ENCODE results near the gene IRX2.

Gene IRX2

DNA sequence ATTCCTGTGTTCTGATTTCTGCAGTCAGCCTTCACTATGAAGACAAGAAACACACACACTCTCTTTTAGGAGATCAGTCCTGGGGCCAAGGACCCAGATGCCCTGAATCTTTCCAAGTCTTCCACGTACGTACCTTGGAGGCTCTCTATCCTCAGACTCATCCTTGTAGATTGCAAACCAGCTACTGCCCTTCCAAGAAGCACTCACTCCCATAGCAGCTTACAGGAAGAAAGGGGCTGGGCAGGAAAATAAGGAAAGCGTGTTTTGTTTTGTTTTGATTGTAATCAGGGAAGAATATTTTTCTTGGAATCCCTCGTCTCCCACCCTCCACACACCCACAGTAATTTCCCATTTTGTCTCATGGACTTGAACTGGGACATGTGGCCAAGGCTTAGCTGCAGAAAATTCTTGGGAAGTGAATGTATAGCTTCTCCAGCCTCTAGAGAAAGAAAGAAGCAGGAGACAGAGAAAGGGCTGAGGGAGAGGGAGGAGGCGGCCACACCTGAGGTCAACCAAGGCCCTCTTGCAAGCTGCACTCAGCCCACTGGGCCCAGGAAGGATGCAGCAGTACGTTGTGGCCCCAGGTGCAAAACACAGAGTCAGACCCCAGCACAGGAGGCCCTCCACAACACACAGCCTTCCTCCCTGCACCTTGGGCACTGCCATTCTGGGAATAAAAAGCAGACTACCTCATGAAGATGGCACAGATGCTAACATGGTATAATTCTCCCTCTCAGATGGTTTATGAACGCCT lies 29.9 kb downstream of the IRX2 start:
- DNase-seq (ENCODE audit: low read depth in 2 of 3, low spot score in 2 of 3), result no peak

GRCh38 chr5:2719332-2719731 lies 32.1 kb downstream of the IRX2 start:
- DNase-seq (ENCODE audit: low read depth in 2 of 3, low spot score in 2 of 3), result no peak

DNA sequence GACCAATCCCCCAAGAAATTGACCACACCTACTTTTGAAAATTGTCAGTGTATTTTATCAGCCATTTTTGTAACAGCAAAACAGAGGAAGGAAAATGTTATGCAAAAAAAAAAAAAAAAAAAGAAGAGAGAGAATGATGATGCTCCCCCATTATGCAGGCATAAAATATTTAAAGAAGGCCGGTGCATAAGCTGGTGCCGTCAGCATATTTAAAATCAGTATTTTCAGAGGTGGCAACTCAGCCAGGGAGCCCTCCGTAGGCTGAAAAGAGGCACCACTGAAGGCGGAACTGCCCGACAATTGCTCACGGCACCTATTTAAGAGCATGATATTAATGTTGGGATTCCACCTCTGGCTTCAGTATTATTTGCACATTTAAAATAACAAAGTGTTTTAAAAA lies 33.4 kb downstream of the IRX2 start:
- DNase-seq (ENCODE audit: low read depth in 2 of 3, low spot score in 2 of 3), result no peak

- DNase-seq (ENCODE audit: low read depth in 2 of 3, low spot score in 2 of 3), result no peak
Measured at GRCh38 chr5:2715856-2716255, 35.6 kb downstream of the IRX2 start.

DNA sequence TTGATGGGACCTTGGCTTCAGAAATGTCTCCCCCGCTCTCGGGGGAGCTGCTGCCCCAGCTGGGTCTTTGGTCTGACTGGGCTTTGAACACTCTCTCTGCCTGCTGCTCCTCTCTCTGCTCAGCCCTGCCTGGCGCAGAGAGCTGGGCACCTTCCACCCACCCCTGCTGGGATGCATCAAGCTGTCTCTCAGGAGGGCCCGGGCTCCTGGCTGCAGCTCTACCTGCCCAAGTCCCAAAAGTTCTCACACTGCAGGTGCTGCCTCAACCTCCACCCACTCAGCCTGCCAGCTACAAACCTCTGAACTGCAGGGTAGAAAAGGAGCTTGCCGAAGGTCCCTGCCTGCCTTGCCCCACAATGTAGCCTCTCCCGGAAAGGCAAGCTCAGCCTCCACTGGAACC lies 36.7 kb downstream of the IRX2 start:
- DNase-seq (ENCODE audit: low read depth in 2 of 3, low spot score in 2 of 3), result no peak

DNA sequence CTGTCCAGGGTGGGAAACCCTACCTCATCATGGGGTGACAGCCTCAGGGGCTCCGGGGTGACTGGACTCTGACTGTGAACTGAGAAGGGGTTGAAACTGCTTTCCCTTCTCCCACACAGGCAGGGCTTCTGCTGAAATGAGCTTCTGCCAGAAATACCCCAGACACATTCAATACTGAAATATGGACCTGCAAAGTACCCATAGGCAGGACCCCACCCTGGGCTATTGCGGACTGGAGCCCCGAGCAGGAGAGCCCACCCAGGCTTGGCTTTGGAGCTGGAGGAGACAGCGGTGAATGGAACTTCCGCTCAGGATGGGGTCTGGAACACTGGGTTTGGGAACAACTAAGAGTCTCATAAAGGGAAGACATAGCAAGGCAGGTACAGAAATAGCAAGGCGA lies 37.5 kb downstream of the IRX2 start:
- DNase-seq (ENCODE audit: low read depth in 2 of 3, low spot score in 2 of 3), result no peak

DNA sequence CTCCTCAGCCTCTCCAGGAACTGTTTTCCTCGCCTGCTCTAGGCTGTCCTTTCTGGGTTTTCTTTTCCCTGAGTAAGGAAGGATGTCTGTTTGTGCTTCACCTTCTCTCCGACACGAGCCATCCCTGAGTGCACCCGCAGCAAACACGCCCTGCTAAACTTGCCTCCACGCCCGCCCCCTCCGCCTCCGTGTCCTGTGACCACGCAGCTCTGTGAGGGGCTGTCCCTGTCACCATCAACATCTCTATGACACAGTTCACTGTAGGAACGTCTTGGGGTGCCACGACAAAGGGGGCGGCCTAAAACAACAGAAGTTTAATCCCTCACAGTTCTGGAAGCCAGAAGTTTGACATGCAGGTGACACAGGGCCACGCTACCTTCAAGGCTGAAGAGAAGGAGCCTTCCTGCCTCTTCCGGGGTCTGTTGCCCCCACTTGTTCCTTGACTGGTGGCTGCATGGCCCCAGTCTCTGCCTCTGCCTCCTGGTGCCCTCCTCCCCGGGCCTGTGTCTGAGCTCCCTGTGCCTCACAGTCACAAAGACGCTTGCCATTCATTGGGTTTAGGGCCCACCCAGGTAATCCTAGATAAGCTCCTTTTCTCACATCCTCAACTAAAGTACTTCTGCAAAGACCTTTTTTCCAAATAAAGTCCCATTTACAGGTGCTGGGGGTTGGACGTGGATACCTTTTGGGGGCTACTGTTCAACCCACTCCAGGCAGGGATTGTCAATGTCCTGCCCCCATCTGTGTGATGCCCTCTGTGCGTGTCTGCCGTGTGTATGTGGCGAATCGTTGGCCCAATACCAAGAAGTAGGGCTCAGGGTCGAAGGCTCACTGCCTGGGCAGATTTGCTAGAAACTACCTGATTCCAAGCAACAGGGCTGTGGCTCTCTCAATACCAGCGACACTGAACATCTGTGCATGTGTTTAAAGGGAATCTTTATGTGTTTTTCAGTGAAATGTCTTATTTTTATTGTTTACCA lies 39.7 kb downstream of the IRX2 start:
- DNase-seq (ENCODE audit: low read depth in 2 of 3, low spot score in 2 of 3), result no peak

GRCh38 chr5:2710910-2711309 lies 40.6 kb downstream of the IRX2 start:
- DNase-seq (ENCODE audit: low read depth in 2 of 3, low spot score in 2 of 3), result no peak

GRCh38 chr5:2709976-2710689 lies 41.3 kb downstream of the IRX2 start:
- no peak for DNase-seq (ENCODE audit: low read depth in 2 of 3, low spot score in 2 of 3)

DNA sequence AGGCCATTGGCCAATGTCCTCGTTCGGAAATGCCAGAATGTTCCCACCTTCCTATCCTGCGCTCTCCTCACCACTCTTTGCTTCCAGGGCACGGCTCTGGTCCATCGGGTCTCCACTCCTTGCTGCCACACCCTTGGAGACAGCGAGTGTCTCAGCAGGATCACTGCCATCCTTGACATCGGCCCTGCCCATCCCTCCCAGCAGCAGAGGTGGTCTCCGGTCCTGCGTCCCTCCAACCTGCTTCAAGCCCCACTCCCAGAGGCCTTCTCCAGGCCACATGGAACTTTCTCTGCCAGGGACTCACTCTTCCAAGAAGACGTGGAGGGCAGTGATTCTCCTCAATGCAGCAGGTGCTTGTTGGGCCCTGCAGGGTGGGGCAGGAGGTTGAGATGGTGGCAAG lies 42.7 kb downstream of the IRX2 start:
- no peak for DNase-seq (ENCODE audit: low read depth in 2 of 3, low spot score in 2 of 3)

GRCh38 chr5:2708132-2708531 lies 43.3 kb downstream of the IRX2 start:
- DNase-seq (ENCODE audit: low read depth in 2 of 3, low spot score in 2 of 3), result no peak

DNA sequence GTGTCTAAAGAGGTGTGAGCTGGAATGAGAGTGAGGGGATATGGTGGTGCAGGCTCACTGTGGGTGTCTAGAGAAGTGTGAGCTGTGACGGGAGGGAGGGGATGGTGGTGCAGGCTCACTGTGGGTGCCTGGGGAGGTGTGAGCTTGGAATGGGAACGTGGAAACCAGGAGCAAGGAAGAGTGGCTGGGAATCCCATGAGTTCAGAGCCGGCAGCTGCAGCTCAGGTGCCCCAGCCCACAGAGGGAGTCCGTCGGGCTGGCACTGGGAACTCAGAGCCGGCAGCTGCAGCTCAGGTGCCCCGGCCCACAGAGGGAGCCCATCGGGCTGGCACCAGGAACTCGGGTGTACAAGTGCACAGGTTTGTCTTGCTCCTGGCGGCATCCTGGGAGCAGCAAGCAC lies 45.6 kb downstream of the IRX2 start:
- DNase-seq (ENCODE audit: low read depth in 2 of 3, low spot score in 2 of 3), result no peak

DNA sequence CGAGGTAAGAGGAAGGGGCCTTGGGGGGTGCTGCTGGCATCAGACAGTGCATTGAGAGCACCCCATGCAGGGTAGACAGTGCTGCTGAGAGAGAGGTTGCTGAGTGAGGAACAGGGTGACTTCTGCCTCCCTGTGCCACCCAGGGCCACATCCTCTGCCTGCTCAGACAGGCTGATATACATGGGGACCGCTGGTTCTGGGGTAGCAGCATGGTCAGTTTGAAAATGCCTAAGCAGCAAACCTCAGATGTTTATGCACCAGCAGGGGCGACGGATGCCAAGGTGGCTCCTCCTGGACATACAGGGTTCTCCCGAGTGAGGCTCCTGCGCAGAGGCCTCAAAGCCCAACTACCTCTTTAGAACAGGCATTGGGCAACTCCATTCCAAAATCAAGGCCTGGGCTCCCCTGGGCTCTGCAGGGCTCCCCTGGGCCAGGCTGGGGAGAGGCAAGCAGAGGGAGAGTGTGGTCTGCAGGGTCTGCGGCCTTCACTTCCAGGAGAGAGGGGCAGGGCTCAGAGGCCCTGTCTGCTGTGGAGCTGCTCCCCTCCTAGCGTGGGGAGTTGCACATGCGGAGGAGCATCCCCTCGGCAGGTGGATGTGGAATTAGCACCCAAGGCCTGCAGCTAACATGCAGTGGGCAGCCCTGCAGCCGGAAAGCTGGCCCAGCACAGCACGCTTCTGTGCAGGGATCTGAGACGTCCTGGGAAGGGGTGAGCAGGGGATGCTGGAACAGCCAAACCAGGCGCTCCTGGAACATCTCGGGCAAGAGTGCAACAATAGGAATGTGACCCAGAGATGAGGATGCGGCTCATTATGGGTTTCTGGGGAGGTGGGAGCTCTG lies 46.5 kb downstream of the IRX2 start:
- no peak for DNase-seq (ENCODE audit: low read depth in 2 of 3, low spot score in 2 of 3)

DNA sequence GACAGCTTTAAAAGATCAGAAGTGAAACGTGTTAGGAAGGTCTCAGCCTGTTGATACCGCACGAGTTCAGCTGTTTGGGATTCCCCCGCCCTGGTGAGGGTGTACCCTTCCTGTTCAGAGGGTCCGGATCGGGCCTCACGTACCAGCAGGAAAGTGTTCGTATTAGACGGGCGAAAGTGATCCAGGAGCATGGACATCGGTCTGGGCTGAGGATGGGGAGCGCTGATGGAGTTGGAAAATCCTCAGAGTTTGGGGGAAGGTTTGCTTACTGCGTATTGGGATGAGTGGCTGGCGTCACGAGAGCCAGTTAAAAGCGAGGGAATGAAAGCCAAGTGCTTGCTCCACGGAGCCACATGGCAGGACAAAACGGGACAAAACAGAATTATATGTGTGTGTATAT lies 47.4 kb downstream of the IRX2 start:
- DNase-seq (ENCODE audit: low read depth in 2 of 3, low spot score in 2 of 3), result no peak

DNA sequence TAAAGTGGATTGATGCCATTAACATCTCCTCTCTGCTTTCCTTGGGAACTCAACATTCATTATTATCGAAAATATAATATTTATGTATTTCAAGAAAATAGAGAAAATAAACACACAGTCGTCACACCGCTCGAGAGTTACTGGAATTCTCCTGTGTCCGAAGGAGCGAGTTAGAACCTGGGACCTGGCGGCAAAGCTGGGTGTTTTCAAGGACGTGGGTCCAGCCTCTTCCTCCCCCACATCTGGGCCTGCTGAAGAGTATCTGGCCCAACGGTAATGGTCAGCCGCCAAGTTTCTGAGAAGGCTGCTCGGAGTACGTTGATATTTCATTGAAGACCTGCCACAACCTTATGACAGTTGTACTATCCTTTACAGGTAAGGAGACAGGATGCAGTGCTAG lies 47.9 kb downstream of the IRX2 start:
- no peak for DNase-seq (ENCODE audit: low read depth in 2 of 3, low spot score in 2 of 3)

GRCh38 chr5:2703041-2703440 lies 48.4 kb downstream of the IRX2 start:
- no peak for DNase-seq (ENCODE audit: low read depth in 2 of 3, low spot score in 2 of 3)

DNA sequence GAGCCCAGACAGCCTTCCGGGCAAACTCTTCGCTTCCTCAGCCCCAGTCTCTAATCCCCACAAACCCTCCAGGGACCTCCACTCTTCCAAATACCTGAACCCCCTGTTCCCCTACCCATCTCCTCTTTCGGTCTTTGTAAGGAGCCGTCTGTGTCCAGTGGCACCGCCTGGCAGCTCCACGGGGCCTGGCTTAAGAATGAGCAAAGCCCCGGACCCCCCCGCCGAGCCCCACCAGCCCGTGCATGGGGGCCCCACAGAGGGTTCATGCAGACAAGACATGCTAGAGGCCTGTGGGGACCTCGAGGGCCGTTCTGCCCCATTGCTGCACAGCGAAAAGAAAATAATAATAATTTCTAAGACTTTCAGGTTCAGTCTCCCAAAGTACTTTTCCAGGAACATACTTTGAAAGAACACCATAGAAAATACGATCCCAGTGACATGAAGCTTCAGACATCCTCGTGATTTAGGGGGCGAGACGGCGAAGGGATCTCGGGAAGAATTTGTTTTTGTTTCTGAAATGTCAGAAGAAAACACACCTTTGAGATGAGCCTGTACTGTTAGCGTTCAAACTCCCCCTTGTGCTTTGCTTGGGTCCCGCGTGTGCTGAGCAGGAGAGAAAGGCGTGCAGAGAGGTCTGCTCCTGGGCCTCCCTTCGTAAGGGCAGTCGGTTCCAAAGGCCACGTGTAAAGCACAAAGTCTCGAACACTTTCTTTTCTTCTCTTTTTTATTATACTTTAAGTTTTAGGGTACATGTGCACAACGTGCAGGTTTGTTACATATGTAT lies 49.2 kb downstream of the IRX2 start:
- DNase-seq (ENCODE audit: low read depth in 2 of 3, low spot score in 2 of 3), result no peak

DNA sequence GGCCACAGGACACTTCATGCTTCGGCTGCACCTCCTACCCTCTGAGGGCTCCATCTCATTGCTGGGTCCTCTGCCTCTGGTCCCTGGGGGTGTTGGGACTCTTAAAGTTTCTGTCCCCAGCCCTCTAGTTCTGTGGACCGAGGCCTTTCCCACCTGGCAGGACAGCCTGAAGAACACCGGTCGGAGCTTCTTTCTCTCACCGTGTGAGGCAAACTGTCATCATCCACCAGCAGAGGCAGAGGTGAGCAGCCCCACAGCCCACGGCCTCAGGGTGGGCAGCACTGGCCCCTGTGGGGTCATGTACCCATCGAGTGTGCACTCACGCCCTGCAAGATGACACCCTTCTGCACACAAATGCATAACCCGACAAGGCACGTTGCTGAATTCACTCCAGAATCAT lies 49.9 kb downstream of the IRX2 start:
- no peak for DNase-seq (ENCODE audit: low read depth in 2 of 3, low spot score in 2 of 3)

- no peak for DNase-seq (ENCODE audit: low read depth in 2 of 3, low spot score in 2 of 3)
Measured at GRCh38 chr5:2700876-2701275, 50.6 kb downstream of the IRX2 start.

DNA sequence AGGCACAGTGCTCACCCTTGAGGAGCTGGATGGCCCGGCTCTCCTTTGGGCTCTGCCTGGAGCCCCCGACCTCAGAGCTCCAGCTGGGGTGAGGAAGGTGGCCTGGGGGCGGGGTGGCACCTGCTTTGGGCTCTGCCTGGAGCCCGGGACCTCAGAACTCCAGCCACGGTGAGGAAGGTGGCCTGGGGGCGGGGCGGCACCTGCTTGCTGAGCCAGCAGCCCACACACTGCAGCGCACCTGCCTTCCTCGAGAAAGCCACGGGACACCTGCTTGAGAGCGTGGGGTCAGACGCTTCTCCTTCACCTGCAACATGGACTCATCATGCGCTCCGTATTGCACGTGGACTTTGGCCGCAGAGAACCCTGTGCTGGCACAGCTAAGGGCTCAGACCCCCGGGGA lies 51.8 kb downstream of the IRX2 start:
- no peak for DNase-seq (ENCODE audit: low read depth in 2 of 3, low spot score in 2 of 3)
